Rectal smooth muscle tissue (tissue), 1 donor: ENCODE results near the gene AMPD3.
A peak's percentile ranks its signal among the peaks of the same experiment; 100 is the strongest.

Source experiments
- H3K27ac ChIP-seq: one replicate; pipeline ENCODE4 v1.7.0; 2013; ENCODE audit warnings: low read depth, low read length, inconsistent platforms
- H3K27me3 ChIP-seq: one replicate; pipeline ENCODE4 v1.7.0; 2013; ENCODE audit warnings: low read length; ENCODE audit not compliant: control insufficient read depth, insufficient read depth
- H3K36me3 ChIP-seq: one replicate; pipeline ENCODE4 v1.7.0; 2013; ENCODE audit warnings: low read length; ENCODE audit not compliant: control insufficient read depth, insufficient read depth
- H3K4me1 ChIP-seq: one replicate; pipeline ENCODE4 v1.7.0; 2013; ENCODE audit warnings: low read length; ENCODE audit not compliant: control insufficient read depth, insufficient read depth
- H3K4me3 ChIP-seq: one replicate; pipeline ENCODE4 v1.7.0; 2013; ENCODE audit warnings: low read length
- H3K9ac ChIP-seq: one replicate; pipeline ENCODE4 v1.7.0; 2013; ENCODE audit warnings: low read length

The AMPD3 gene

DNA sequence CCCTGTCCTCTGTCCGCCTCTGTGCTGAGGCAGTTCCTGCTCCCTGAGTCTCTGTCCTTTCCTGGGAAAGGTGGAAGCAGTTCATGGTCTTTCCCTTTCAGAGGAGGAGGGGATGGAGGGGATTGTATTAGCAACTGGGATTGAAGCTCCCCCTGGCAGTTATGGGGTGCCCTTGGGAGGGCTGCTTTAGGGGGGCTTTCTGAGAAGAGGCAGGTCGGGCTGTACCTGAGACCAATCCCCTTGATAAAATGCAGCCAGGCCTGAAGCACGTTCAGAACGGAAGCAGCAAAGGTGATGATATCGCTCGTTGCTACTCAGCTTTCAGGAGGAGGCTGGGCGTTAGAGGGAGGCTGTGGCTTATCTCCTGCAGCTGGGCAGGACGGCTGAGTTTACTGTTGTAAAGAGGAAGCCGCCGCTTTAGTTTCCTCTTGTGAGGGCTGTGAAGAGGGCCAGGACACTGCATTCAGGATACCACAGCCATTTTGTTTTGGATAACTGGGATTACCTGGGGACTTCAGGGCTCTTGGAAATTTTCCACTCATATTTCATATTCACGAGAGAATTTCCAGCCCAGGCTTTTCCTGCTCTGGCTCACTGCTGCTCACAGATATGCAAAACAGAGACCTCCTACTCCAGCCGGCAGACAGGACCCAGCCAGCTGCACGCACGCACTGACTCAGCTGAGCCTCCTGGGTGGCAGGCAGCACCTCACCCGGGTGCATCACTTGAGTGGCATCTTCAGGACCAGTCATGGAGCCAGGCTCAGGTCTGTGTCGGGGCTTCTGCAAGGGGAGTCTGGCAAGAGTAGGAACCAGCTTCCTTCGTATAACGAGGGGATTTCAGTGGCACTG lies 798 bp downstream of the AMPD3 start:
- Histone ChIP-seq H3K36me3 (no peaks in the 10 kb centered on the region), H3K4me1 (no peaks in the 10 kb centered on the region), H3K9ac (no peak overlapping the region), H3K27me3 (no peaks in the 10 kb centered on the region), H3K4me3 (peak overlapping the region; percentile 59), H3K27ac (peak overlapping the region; percentile 18)

DNA sequence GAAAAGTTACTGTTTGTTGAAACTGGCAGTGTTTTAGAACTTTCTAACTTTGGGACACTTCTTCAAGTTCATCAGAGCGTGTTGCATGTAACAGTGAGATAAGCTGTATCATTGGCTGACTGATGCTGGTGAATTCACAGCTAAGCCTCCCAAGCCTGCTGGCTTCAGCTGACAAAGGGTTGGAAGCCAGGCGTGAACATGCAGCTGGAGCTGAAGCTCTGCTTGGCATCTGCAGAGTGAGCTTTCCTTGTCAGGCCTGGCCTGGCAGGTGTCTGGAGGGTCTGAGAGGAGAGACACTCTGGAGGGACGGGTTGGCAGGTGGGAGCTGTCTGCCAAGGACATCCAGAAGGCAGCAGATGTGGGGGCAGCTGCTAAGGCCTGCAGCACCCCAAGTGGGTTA lies 1.5 kb downstream of the AMPD3 start:
- Histone ChIP-seq H3K9ac (no peak overlapping the region), H3K4me1 (no peaks in the 10 kb centered on the region), H3K36me3 (no peaks in the 10 kb centered on the region), H3K4me3 (peak overlapping the region; percentile 59), H3K27me3 (no peaks in the 10 kb centered on the region), H3K27ac (no peak overlapping the region)

GRCh38 chr11:10457901-10458300 lies 2.8 kb downstream of the AMPD3 start:
- no peak overlapping the region for H3K9ac ChIP-seq
- H3K36me3 ChIP-seq: no peaks in the 10 kb centered on the region
- no peak overlapping the region for H3K4me3 ChIP-seq
- no peaks in the 10 kb centered on the region for H3K4me1 ChIP-seq
- H3K27me3 ChIP-seq: no peaks in the 10 kb centered on the region
- H3K27ac ChIP-seq: no peak overlapping the region

DNA sequence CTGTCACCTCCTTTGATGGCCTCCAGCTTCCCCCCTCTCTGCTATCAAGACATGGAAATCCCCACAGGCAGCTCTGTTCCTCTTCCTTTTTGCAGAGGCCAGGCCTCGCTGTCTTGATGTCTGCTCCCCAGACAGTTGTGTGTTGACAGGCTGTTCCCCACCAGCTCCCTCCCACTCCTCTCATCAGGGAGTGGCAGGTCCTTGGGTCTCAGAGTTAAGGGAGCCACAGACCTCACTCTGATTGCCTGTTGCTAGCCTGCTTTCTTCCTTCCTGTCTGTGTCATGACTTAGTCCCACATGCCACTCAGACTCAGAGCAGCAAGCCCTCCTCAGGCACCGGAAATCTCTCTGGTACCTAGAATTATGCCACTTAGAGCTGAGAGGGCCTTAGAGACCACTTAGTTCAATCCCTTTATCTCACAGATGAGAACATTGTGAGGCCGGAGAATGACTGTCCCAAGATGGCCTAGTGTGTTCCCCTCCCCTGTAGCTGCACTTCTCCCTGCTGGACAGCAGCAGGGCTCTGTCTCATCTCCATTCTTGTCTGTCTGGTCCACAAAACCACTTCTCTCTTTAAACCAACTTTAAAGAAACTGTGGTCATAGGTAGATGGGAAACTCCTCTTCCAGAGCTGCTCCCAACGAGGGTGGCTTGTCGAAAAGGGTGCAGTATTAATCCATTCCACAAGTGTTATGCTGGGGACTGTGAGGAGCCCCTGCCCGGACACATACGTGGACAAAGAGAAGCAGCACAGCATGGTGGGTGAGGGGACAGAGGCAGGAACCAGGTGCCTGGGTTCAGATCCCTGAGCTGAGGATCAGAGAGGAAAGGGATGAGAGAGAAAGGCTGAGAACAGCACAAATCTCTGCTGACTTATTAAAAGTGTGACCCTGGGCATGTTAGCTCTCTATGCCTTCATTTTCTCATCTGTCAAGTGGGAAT lies 4.2 kb downstream of the AMPD3 start:
- H3K9ac ChIP-seq: no peak overlapping the region
- H3K36me3 ChIP-seq: no peaks in the 10 kb centered on the region
- no peak overlapping the region for H3K4me3 ChIP-seq
- H3K27me3 ChIP-seq: no peaks in the 10 kb centered on the region
- H3K4me1 ChIP-seq: no peaks in the 10 kb centered on the region
- no peak overlapping the region for H3K27ac ChIP-seq

DNA sequence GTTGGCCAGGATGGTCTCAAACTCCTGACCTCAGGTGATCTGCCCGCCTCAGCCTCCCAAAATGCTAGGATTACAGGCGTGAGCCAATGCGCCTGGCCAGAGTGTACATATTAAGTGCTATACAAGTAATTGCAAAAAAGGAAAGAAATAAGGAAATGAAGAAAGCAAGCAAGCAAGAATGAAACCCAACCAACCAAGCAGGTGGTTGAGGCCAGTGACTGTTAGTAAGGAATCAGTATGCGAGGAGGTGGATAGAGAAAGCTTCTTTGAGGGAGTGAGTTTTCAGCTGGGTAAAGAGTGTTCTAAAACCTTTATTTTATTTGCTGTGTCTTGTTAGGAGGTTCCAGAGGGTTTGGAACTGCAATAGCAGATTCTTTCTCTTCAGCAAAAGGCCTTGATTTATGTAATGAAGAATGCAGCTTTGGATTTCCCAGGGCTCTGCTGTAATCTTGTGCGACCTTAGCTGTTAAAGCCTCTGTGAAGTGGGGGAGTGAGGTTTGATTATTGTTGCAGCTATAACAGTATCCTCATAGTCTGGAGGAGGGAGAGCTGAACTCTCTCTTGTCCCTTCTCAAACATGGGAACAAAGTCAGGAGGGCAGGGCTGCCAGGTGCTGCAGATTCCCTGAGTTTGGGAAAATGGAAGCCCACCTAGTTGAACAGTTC lies 5.7 kb downstream of the AMPD3 start:
- Histone ChIP-seq H3K27ac (no peak overlapping the region), H3K4me1 (no peaks in the 10 kb centered on the region), H3K36me3 (no peaks in the 10 kb centered on the region)

GRCh38 chr11:10461276-10461790 lies 6.3 kb downstream of the AMPD3 start:
- H3K27me3 ChIP-seq: no peaks in the 10 kb centered on the region
- H3K4me3 ChIP-seq: no peak overlapping the region
- H3K27ac ChIP-seq: no peak overlapping the region
- no peak overlapping the region for H3K9ac ChIP-seq
- H3K4me1 ChIP-seq: no peaks in the 10 kb centered on the region
- H3K36me3 ChIP-seq: no peaks in the 10 kb centered on the region

More for the DNA sequence above, 5.7 kb downstream of the AMPD3 start:
- Histone ChIP-seq H3K9ac (no peak overlapping the region), H3K27me3 (no peaks in the 10 kb centered on the region), H3K4me3 (no peak overlapping the region)

DNA sequence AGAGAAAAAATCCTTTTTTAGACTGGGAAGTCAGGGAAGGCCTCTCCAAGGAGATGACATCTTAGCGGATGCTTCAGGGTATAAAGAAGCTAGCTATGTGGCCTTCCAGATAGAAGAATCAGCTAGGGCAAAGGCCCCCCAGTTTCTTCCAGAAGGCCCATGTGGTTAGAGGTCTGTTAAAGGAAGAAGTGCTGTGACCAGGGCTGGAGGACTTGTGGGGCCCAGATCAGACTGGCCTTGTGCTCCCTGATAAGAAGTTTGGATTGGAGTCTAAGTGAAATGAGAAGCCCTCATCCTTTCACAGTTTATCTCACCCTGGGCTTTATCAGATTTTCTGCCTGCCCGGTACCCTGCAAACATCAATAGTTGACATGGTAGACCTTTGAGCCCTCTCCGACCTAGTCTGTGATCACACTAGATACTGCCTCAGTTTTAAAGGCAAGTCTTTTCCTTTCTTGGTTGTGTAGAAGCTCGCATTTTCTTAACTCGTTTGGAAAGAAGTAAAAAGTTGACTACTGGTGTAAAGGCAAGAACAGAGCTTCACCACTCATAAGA lies 7.8 kb downstream of the AMPD3 start:
- Histone ChIP-seq H3K4me1 (no peaks in the 10 kb centered on the region), H3K27ac (no peak overlapping the region), H3K9ac (no peak overlapping the region), H3K4me3 (no peak overlapping the region), H3K36me3 (no peaks in the 10 kb centered on the region), H3K27me3 (no peaks in the 10 kb centered on the region)

DNA sequence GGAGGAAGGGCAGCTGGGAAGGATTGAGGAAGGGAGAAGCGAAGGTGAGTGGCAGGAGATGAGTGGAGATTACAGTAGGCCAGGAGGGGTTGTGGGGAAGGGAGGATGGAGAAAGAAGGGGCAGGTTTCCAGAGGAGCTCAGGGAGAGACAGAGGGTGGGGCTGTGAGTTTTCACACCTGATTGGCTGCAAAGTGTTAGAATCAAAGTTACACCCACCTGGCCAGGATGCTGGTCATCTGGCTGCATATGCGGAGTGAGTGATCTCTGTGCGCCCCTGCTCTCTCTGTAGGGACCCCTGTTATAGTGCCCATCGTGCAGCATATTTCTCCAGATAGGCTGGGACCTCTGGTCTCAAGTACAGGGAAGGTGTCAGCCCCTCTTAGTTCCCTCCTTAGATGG lies 18.3 kb downstream of the AMPD3 start:
- Histone ChIP-seq H3K27me3 (no peaks in the 10 kb centered on the region), H3K27ac (no peak overlapping the region), H3K36me3 (no peaks in the 10 kb centered on the region), H3K4me1 (no peaks in the 10 kb centered on the region), H3K9ac (no peak overlapping the region), H3K4me3 (no peak overlapping the region)

DNA sequence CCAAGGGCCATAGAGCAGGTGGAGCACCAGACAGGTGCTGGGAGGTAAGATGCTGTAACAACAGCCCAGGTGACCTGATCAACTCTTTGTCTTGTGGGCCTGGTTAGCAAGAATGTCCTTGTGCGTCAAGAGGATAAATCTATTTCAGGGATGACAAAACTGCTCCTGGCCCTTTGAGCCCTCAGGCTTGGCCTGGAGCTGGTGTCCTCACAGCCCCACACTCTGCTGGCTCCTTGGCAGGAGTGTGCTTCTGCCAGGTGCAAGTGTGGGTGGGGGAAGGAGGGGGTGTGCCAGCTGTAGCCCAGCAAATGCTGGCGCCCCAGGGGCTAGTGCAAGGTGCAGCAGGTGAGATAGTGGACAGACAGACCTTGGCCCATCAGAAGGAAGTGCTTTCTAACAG lies 19.5 kb downstream of the AMPD3 start:
- no peaks in the 10 kb centered on the region for H3K27me3 ChIP-seq
- no peaks in the 10 kb centered on the region for H3K36me3 ChIP-seq
- H3K4me1 ChIP-seq: no peaks in the 10 kb centered on the region
- no peak overlapping the region for H3K27ac ChIP-seq
- no peak overlapping the region for H3K9ac ChIP-seq
- no peak overlapping the region for H3K4me3 ChIP-seq

- Histone ChIP-seq H3K36me3 (no peaks in the 10 kb centered on the region), H3K4me3 (no peak overlapping the region), H3K27ac (no peak overlapping the region), H3K27me3 (no peaks in the 10 kb centered on the region), H3K4me1 (no peaks in the 10 kb centered on the region), H3K9ac (no peak overlapping the region)
These were observed 21.3 kb downstream of the AMPD3 start for GRCh38 chr11:10476342-10476741.

GRCh38 chr11:10476927-10477689 lies 22.0 kb downstream of the AMPD3 start:
- no peaks in the 10 kb centered on the region for H3K27me3 ChIP-seq
- no peak overlapping the region for H3K9ac ChIP-seq
- H3K36me3 ChIP-seq: no peaks in the 10 kb centered on the region
- H3K27ac ChIP-seq: no peak overlapping the region
- no peak overlapping the region for H3K4me3 ChIP-seq
- no peaks in the 10 kb centered on the region for H3K4me1 ChIP-seq
